HG02840 (cell line): ENCODE measurements around the gene HACD4.

Experiments used
- ATAC-seq: cut with Tn5 transposase; IDR thresholded peaks from one replicate; pipeline ENCODE4 v1.9.1; 2021; ENCODE audit warnings: mild to moderate bottlenecking, moderate library complexity, moderate number of reproducible peaks; ENCODE audit not compliant: unreplicated experiment, low FRiP score

The HACD4 gene

DNA sequence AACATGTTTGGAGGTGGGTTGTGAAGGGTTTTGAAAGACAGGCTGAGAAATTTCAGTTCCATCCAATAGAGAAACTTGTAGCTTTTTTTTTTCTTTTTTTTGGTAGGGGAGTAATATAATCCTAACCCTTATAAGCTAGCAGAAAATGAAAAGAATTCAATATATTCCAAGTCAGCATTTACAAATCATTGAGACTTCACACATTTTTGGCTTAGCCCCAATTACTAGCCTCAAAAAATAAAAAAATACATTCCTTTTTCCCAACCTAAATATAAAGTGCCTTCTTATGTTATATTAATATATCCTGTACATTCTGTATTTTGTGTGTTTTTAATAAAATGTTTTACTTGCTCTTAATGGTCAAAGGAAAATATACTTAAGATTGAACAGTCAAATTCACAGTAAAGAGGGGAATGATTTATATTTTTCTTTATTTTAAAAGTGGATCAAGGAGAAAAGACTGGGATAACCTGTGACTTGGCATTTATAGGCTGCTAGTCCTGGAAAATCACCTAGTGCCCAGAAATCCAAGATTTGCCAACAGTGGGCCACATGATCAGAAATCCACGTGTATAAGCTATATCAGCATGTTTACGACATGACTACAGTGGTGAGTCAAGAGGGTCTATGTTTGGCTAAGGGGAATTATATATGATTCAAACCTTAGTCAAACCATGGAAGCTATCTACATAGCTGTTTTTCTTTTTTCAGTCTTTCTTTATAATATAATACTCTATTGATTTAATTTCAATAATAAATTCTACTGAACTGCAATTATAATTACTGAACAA, 14.5 kb downstream of the HACD4 start:
- ATAC-seq = no peak

DNA sequence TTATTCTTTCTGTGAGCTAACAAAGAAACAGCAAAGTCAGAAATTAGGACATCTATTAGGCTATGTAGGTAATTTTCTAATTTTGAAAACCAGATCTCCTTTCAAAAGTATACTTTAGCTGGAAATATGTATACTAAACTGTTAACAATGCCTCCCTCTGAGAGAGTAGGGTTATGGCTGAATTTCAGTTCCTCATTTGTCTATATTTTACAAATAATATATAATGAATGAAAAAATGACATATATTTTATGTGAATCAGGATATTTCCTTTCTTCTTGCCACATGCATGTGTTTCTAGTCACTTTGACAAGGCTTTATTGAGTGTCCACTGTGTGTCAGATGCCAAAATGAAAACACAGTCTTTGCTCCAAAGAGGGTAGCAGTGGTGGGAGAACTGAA, 15.4 kb downstream of the HACD4 start:
- no peak for ATAC-seq

DNA sequence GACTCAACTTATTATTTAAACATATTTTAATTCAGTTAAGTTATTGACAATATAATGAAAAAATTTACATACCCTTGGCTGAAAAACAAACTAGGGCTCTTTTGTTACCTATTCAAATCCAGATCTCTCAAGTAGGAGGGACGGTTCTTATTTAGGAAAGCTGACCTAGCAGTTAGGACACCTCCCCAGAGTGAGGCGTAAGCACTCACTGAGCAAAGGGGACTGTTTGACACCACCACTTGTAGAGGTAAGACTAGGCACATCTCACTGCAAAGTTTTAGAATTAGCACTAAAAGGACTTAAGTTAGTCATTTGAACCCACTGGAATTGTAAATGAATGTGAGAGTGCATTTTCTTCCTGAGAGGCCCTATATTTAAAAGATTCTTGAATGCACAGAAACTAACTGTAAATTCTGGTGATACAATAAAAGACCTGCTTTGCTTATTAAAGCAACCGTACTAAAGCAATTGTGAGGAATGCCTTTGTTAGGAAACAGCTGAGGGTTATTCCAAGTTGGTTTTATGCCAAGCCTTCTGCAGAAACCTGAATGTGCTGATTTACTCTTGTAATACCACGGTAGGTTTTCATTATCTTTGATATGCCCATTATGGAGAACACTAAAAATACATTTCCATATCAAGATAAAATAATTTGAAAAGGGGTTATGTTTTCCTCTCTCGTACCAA, 16.2 kb downstream of the HACD4 start:
- ATAC-seq = no peak

DNA sequence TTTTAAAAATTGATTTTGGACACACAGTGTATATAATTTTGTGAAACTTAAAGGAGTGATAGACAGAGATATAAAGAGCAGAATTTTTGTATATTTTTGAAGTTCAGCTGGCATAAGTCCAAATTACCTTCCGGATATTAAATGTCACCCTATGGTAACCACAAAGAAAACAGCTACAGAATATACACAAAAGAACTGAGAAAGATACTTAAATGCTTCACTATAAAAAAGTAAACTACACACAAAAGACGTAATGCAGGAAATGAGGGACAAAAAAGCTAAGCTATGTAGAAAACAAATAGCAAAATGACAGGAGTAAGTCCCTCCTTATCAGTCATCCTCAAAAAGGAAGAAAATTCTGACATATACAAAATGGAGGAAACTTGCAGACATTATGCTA, 29.4 kb downstream of the HACD4 start:
- ATAC-seq = no peak

DNA sequence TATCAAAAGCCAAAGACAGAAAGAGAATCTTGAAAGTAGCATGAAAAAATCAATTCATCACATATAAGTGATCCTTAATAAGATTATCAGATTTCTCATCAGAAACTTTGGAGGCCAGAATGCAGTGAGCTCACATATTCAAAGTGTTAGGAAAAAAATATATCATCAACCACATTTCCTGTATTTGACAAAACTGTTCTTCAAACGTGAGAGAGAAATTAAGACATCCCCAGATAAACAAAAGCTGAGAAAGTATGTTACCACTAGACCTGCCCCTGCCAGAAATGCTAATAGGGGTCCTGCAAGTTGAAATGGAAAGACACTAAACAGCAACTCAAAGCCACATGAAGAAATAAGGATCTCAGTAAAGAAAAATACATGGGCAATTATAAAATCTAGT, 29.9 kb downstream of the HACD4 start:
- no peak for ATAC-seq

DNA sequence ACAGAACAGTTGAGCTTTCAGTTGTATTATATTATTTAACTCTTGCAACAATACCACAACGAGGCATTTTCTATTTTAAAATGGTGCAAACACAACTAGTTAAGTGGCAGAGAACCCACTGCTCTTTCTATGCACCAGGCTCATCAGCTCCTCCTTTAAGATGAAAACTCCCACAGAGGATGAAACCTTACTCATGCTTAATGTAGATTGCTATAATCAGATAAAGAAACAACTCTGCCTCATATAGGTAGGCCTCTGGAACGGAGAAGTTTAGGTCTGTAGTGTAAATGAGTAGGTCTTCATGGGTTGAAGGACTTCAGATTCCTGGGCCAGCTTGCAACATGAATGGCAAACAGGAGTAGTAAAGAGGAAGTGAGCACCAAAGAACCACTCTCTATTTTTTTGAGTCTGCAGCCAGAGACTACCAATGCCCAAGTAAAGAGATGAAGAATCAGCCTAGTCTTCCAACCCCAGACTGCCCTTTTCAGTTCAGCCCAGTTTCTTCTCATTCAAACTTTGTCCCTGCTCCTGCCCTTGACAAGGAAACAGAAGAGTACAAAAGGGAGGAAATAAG, 33.9 kb downstream of the HACD4 start:
- peak; percentile 74 for ATAC-seq

DNA sequence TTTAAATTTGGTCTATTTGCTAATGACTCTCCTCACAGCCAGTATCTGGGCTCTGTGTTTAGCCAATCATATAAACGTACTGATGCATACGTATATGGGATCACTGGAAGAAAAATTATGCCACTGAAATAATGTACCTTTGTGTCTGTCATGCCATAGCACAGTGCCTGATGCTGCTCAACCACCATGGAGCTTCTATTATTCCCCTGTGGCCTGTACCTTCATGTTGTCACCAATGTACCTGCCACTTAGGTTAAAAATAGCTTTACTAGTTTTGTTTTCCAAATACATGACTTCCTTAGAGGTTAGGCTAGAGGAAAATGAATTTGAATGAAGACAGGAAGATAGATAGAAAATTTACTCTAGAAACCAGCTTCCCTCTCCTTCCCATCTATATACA, 34.6 kb downstream of the HACD4 start:
- ATAC-seq = no peak

DNA sequence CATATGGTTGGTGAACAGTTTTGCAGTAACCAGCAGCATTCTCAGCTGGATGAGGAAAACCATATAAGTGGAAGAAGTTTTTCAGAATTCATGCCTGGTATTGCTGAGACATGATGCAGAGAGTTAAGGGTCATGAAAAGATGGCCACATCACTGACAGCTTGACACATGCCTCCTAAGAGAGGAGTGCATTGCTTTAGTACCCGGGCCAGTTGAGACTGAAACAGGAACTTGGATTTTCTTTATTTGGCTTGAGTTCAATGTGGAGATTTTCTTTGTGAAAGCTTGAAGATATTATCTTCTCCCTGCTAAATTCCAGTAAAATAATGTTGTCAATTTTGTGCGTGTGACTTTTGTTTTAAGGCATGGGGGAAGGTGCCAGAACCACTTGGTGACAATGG, 35.8 kb downstream of the HACD4 start:
- no peak for ATAC-seq

DNA sequence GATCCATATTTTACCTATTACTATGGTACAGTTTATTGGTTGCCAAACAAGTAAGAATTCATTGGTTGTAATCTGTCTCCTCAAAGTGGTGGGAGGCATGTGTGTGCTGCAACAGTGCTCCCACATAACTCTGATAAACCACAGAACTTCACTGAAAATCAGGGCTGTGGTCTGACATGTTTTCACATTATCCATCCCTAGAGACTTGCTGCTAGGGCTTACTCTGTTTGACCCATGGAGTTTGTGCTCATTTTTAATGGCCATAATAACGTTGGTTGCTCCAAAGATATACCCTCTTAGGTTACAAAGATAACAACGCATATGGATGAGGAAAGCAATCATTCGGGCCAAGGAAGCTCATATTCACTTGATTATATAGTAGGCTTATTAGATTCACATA, 37.0 kb downstream of the HACD4 start:
- no peak for ATAC-seq

DNA sequence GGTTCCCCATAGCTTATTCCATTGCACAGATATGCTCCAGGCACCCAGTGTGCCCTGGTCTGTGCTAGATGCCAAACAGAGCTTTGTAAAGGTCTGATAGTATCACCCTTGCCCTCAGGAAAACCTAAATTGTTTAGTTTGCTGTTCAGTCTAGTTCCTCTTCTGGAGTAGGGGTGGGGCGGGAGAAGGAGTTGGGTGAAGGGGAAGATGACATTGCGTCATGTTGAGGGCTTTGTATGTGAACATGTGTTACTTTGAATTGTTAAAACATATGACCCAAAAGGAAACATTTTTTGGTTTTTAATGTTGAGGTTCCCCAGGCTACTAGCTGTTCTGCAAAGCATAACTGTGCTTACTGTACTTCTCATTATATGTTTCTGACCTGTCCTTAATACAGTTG, 40.6 kb downstream of the HACD4 start:
- ATAC-seq = no peak

DNA sequence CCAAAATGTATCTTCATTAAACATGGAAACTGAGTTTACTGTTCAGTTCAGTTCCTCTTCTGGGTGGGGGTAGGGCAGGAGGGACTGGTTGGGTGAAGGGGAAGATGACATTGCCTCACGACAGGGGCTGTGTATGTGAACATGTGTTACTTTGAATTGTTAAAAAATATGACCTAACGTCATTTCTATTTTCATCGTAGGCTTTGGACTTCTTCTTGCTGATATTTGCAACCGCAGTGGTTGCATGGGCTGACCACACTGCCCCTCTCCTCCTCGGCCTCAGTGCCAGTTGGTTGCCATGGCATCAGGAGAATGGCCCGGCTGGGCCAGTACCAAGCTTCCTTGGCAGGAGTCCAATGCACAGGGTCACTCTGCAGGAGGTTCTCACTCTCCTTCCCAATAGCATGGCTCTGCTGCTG, 41.5 kb downstream of the HACD4 start:
- ATAC-seq = no peak

DNA sequence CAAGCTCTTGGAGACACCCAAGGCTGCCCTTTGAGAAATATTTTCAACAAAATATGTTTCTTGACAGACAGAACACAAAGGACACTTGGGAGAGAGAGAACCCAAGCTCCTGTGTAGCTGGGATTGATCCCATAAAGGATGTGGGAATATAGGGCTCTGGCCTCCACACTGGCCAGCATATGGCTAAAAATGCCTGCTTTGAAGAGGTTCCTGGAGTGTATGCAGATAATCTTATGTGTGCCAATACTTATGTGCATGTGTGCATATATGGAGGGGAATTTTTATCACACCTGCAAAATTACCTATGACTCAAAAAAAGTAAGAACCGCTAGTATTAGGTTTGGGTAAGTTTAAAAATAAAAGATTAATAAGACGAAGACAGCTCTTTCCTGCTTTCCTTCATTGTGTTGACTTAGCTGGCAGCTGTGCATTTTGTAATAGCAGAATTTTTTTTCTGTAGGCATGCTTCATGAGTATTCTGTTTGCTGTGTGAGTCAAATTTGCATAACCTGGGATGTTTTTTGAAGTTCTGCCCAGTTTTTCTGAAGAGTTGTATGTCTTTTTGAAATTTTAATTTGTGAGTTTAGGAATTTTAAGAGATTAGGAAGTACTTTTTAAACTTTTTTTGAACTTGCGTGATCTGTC, 42.6 kb downstream of the HACD4 start:
- ATAC-seq = no peak

DNA sequence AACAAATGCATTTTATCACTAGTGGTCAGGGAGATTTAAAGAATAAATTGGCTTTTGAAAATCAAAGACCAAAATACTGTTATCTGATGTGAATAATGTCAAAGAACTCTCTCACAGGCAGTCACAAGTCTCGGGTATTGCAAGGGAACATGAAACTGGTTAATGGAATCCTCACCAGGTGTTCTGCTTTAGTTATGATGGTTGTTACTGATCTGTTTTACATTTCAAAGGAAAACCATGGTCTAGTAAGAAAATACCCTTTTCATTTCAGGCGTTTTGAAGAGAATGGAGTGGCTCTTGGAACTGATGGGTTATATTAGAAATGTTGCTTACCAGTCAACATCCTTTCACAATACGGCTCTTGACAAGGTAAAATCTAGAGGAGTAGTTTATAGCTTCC, 43.4 kb downstream of the HACD4 start:
- ATAC-seq = no peak

DNA sequence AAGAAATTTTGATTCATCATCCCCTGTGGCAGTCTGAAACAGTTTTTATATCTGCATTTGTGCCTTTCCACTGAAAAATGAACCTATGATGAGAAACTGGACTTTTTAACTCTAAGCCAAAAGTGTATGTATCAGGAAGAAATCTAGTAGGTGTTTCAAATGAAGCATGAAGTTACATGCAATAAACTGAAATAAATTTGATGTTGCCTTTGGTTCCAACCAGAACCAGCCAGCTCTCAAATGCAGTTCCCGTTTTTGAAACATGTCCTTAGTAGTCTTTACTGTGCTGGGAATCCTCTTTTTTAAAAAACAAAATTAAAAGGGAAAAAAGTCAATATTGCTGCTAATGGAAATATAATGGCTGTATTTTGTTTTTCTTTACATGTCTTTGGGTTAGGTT, 43.9 kb downstream of the HACD4 start:
- no peak for ATAC-seq

DNA sequence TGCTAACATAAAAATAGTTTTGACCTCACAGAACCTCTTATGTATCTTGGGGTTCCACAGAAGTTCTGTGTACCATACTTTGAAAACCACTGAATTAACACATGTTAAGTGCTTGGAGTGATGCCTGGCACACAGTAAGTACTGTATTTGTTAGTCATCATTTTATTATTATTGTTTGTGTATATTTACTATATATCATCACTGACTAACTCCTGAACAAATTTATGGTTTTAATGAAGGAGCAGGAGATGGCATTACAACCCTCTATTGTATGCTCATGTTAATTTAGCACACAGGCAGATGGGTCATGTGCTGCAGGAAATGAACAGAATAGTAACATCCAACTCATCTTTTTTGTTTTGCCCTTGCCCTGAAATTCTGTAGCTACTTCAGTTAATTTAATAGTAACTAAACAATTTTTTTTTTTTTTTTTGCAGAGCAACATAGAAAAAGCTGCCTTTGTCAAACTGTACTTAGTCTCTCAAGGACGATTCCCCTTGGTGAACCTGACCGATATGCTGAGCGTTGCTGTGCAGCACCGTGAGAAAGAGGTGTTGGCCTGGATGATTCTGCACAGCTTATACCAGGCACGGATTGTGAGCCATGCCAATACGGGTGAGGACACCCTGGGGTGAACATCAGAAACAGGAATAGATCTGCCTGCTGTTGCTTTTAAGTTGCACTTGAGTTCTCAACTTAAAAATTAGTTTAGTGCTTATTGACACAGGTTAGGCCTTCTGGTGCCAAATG, 45.4 kb downstream of the HACD4 start:
- no peak for ATAC-seq

DNA sequence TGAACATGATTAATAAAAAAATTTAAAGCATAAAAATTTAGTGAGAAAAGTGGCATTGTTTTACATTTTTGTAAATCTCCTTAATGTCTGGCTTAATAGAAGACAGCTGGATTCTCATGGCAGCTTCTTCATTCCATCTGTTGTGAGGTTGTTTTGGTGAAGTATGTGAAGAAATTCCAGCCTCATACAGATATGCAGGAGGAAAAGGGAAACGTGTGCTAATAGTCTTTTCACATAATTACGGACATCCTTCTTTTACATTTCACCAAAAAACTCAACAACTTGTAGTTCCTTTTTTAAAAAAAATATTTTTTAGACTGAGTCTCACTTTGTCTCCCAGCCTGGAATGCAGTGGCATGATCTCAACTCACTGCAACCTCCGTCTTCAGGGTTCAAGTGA, 46.9 kb downstream of the HACD4 start:
- no peak for ATAC-seq

DNA sequence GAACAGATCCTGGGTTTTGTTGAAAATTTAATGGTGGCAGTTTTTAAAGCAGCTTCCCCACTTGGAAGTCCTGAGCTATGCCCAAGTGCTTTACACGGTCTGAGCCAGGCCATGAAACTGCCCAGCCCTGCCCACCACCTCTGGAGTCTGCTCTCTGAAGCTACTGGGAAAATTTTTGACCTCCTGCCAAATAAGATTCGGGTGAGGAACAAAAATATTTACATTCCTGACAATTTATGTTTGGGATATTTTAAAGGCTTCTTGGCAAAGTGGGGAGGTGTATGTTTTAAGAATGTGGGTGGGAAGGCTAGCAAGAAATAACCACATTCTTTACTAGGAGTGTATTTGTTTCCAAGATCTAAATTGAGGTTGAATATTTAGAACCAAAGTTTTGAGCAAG, 50.0 kb downstream of the HACD4 start:
- ATAC-seq = no peak

DNA sequence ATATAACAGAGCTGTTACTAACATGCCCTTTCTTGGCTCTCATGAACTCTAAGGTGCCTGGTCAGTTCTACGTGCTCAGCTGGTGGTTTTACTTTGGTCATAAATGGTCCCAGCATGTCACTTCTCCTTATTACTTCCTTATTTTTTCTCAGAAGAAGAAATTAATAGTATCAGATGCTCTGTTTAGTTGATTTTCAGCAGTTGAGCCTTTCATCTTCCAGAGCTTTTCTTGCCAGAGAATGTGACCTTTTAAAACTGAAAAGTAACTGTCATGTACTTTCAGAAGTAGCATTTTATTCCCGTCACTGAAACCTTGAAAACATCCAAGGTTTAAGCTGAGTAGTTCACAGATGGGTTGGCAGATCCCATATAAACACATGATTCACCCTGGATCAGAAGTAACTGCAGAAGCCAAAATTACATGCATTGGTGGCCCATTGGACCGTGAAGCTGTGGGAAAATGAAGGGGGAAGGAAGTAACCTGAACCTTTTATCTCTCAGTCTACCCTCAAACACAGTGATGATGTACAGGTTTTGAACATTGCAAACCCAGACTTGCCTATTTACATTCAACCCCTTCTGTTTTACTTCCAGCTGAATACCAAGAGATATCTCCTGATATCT, 50.5 kb downstream of the HACD4 start:
- ATAC-seq = no peak

DNA sequence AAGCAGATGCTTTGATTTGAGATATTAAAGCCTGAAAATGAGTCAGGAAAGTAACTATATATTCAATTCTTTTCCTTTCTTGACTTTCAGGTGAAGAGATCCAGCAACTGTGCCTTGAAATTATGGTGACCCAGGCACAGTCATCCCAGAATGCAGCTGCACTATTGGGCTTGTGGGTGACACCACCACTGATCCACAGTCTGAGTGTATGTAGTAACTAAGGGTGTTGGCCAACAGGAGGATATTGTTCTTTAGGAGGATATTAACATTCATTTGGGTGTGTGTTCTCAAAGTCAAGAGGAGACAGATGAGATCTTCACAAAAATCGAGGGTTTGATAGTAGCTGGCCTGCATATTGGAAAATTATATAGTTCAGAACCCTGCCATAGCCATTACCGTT, 53.2 kb downstream of the HACD4 start:
- no peak for ATAC-seq
